Transverse colon (tissue), 4 donors: ENCODE measurements around the gene MROH9.

Experiments
- EP300 ChIP-seq: sonication (generic); formaldehyde crosslinking; IDR thresholded peaks from one replicate; pipeline ENCODE4 v1.6.1; 2017; ENCODE audit warnings: antibody characterized with exemption, low read depth
- POLR2A ChIP-seq: fragments of 450-650 bp; IDR thresholded peaks from one replicate; pipeline ENCODE4 v1.6.1; 2016; ENCODE audit warnings: antibody characterized with exemption, mild to moderate bottlenecking, moderate library complexity
- POLR2AphosphoS5 ChIP-seq, 3 donors: sonication (generic); formaldehyde crosslinking; IDR thresholded peaks; one replicate each; pipeline ENCODE4 v1.6.1; 2016; ENCODE audit warnings: antibody characterized with exemption in 3 of 3
- TF ChIP-seq, protein P1 (sequence below), 5 experiments: fragments of 200-600 bp in 3 of 5; fragments of 450-650 bp in 2 of 5; sonication (generic) in 3 of 5; IDR thresholded peaks; 1 replicate in 2 of 5; 2 replicates in 3 of 5; pipeline ENCODE4 v1.5.1; 2016 to 2017; ENCODE audit warnings: antibody characterized with exemption in 5 of 5, inconsistent platforms in 3 of 5, mild to moderate bottlenecking in 2 of 5, moderate library complexity in 1 of 5

DNA sequence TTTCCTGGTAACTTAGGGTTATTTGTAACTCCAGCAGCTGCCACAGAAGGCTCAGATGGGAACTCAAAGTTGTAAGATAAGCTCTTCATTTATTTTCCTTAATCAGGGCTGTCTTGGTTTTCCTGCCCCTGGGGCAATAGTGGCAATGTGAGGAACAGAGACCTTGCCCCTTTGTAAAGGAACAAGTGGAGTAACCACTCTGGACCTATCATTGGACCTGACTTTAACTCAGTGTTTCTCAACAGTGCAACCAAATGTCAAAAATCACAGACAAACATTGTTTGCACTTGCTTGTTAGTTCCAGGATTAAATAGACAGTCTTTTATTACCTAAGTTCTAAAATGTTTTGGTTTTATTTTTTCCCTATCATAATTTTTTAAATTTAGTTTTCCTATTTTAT, 152.6 kb downstream of the MROH9 start:
- TF ChIP-seq, protein P1, sequence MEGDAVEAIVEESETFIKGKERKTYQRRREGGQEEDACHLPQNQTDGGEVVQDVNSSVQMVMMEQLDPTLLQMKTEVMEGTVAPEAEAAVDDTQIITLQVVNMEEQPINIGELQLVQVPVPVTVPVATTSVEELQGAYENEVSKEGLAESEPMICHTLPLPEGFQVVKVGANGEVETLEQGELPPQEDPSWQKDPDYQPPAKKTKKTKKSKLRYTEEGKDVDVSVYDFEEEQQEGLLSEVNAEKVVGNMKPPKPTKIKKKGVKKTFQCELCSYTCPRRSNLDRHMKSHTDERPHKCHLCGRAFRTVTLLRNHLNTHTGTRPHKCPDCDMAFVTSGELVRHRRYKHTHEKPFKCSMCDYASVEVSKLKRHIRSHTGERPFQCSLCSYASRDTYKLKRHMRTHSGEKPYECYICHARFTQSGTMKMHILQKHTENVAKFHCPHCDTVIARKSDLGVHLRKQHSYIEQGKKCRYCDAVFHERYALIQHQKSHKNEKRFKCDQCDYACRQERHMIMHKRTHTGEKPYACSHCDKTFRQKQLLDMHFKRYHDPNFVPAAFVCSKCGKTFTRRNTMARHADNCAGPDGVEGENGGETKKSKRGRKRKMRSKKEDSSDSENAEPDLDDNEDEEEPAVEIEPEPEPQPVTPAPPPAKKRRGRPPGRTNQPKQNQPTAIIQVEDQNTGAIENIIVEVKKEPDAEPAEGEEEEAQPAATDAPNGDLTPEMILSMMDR (IDR thresholded peaks at IDR 0.05) = no peak
- no peak for TF ChIP-seq EP300
- no peak for TF ChIP-seq POLR2A
- no peak for TF ChIP-seq POLR2AphosphoS5 (IDR thresholded peaks at IDR 0.05)
